ENCODE results near the gene ELMO3.

ELMO3 gene

DNA sequence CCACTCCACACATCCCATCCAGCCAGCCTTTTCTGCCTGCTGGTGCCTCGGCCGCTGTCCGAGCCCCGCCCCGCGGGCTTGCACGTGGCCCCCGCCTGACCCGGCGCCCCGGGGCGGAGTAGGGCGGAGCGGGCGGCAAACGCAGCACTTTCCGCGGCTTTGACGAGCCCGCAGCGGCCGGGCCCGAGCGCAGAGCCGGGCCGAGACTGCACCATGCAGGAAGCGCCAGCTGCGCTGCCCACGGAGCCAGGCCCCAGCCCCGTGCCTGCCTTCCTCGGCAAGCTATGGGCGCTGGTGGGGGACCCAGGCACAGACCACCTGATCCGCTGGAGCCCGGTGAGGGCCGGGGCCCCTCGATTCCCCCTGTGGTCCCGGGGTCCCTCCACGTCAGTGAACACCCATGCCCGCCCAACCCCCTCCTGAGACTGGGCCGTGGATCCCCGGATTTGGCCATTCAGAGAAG lies 34.3 kb upstream of the ELMO3 start, which contains the start of gene HSF4:
HSF4 (plus strand) TSS at position 147 of the 463 bp plus-strand sequence; CDS start at position 214, 67 bp downstream.
- peak; percentile 70 for DNase-seq (ENCODE audit: low spot score)

DNA sequence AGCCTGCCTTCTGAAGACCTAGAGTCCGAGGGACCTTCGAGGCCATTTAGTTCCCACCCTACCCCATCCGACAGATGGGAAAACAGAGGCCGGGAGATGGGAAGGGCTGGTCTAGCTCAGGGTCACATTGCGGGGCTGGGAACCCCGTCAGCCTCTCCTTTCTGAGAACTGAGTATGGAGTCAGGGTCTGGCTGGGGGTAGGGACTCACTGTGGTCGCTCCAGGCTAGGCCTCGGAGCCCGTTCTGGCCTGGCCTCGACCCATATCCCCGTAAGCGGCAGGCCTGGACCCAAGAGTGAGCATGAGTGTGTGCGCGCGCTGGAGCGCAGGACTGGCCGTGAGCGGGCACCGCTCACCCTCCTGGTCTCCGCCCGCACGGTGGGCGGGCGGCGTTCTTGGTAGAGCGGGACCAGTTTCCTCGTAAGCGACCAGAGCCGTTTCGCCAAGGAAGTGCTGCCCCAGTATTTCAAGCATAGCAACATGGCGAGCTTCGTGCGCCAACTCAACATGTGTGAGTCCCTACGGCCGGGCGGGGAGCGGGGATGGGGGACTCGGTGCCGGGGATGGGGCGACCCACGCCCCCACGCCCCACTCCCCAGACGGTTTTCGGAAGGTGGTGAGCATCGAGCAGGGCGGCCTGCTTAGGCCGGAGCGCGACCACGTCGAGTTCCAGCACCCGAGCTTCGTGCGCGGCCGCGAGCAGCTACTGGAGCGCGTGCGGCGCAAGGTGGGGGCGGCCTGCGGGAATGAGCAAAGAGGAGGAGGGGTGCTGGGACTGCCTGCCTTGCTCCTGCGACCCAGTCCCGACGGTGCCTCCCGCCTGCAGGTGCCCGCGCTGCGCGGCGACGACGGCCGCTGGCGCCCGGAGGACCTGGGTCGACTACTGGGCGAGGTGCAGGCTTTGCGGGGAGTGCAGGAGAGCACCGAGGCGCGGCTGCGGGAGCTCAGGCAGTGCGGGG lies 33.5 kb upstream of the ELMO3 start:
- DNase-seq (ENCODE audit: low spot score): no peak
- in situ Hi-C loops (cut with MboI; ENCODE audit: low pct_unique_long_range_greater_than_20kb, low sequenced_read_pairs, unreplicated experiment): no loop called here
- TF ChIP-seq, protein P1, sequence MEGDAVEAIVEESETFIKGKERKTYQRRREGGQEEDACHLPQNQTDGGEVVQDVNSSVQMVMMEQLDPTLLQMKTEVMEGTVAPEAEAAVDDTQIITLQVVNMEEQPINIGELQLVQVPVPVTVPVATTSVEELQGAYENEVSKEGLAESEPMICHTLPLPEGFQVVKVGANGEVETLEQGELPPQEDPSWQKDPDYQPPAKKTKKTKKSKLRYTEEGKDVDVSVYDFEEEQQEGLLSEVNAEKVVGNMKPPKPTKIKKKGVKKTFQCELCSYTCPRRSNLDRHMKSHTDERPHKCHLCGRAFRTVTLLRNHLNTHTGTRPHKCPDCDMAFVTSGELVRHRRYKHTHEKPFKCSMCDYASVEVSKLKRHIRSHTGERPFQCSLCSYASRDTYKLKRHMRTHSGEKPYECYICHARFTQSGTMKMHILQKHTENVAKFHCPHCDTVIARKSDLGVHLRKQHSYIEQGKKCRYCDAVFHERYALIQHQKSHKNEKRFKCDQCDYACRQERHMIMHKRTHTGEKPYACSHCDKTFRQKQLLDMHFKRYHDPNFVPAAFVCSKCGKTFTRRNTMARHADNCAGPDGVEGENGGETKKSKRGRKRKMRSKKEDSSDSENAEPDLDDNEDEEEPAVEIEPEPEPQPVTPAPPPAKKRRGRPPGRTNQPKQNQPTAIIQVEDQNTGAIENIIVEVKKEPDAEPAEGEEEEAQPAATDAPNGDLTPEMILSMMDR (IDR thresholded peaks at IDR 0.05; ENCODE audit: extremely low read depth, insufficient read depth, missing control alignments): no peak

More for the DNA sequence above, 34.3 kb upstream of the ELMO3 start, which contains the start of gene HSF4:
- in situ Hi-C loops (cut with MboI; ENCODE audit: low pct_unique_long_range_greater_than_20kb, low sequenced_read_pairs, unreplicated experiment): no loop called here
- TF ChIP-seq, protein P1 (IDR thresholded peaks at IDR 0.05; ENCODE audit: extremely low read depth, insufficient read depth, missing control alignments): no peak

DNA sequence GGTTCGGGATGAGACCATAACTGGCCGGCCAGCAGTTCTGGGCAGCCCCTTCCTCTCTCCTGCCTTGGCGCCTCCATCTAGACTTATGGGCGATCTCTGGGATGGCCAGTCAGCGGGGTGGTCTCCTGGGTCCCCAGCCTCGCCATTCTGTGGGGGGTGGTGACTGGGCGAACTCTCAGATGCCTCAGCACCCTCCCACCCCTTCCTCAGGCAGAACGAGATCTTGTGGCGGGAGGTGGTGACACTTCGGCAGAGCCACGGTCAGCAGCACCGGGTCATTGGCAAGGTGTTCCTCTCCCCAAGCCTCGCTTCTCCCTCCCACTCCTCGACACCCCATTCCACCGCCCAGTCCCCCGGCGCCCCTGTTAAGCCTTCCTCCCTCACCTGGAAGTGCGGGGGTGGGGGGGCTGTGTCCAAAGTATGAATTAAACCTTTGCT lies 32.8 kb upstream of the ELMO3 start:
- in situ Hi-C loops (cut with MboI; ENCODE audit: low pct_unique_long_range_greater_than_20kb, low sequenced_read_pairs, unreplicated experiment): no loop called here
- TF ChIP-seq, protein P1 (IDR thresholded peaks at IDR 0.05; ENCODE audit: extremely low read depth, insufficient read depth, missing control alignments): no peak
- DNase-seq (ENCODE audit: low spot score): no peak

DNA sequence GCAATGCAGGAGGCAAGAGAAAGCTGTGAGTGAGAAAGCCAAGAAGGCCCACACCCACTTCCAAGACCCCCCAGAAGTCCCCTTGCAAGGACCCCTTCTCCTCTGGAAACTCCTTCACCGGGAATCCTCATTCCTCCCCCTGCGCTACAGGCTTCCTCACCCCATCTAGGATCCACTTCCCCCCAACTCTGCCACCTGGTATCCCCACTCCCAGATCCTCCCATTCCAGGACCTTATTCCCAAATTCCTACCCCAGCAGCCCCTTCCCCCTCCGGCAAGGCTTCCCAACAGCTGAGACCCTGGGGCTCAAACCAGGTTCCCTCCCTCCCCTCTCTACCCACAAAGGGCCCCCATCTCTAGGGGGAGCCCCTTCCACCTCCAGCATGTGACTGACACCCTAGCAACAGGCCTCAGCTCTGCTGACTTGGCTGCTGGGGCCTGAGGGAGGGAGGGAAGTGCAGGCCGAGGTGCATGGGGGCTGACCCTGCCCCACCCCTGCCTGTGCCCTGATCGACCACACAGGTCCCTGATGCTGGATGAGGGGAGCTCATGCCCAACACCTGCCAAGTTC lies 32.2 kb upstream of the ELMO3 start:
- TF ChIP-seq, protein P1 (IDR thresholded peaks at IDR 0.05; ENCODE audit: extremely low read depth, insufficient read depth, missing control alignments): peak; percentile 23

DNA sequence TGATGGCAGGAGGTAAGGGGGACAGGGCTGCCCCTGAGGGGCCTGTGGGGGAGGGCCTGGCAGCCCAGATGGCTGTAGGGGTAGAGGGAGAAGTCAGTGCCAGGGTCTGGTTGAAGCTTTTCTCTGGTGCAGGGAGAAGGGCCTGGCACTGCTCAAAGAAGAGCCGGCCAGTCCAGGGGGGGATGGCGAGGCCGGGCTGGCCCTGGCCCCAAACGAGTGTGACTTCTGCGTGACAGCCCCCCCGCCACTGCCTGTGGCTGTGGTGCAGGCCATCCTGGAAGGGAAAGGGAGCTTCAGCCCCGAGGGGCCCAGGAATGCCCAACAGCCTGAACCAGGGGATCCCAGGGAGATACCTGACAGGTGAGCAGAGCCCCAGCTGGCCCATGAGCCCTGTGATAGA lies 31.3 kb upstream of the ELMO3 start:
- no peak for DNase-seq (ENCODE audit: low spot score)
- in situ Hi-C loops (cut with MboI; ENCODE audit: low pct_unique_long_range_greater_than_20kb, low sequenced_read_pairs, unreplicated experiment): no loop called here
- TF ChIP-seq, protein P1 (IDR thresholded peaks at IDR 0.05; ENCODE audit: extremely low read depth, insufficient read depth, missing control alignments): no peak

More for the DNA sequence above, 32.2 kb upstream of the ELMO3 start:
- DNase-seq (ENCODE audit: low spot score): no peak
- in situ Hi-C loops (cut with MboI; ENCODE audit: low pct_unique_long_range_greater_than_20kb, low sequenced_read_pairs, unreplicated experiment): no loop called here

DNA sequence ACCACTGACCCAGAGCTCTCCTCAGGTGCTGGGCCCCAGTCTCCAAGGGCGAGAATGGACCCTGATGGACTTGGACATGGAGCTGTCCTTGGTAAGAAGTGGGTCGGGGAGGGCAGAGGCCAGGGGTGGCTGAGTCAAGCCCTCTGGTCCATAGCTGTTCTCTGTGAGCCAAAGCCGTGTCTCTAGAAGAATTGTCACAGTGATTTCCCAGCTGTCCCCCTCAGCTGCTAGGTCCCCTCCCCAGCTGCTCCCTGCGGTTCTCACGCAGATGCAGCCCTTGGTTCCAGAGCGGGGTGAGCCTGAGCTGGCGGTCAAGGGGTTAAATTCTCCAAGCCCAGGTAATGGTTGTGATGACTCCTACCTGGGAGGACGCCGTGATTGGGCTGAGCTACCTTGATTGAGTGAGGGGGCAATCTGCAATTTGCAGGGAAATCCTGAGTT lies 29.9 kb upstream of the ELMO3 start:
- TF ChIP-seq, protein P1 (IDR thresholded peaks at IDR 0.05; ENCODE audit: extremely low read depth, insufficient read depth, missing control alignments): no peak
- in situ Hi-C loops (cut with MboI; ENCODE audit: low pct_unique_long_range_greater_than_20kb, low sequenced_read_pairs, unreplicated experiment): no loop called here
- no peak for DNase-seq (ENCODE audit: low spot score)

Measured in GM13977 (cell line).